CMK (cell line): ENCODE measurements around the gene PADI6.
A peak's percentile ranks its signal among the peaks of the same experiment; 100 is the strongest.
"Not testable (repeated sequence)": the region's sequence is repeated elsewhere in the genome, so short reads cannot be mapped to it uniquely, and the experiment has no call there.

Experiments
- DNase-seq: peaks from one replicate; pipeline ENCODE4 v3.0.0-alpha.2; 2010; ENCODE audit warnings: low read depth

PADI6 gene

GRCh38 chr1:17371896-17372295 lies at the start of gene PADI6:
Gene PADI6, plus strand, starts transcription at chr1:17372196. Its CDS starts 50 bp downstream, at chr1:17372246.
- no peak for DNase-seq

GRCh38 chr1:17328855-17329254 lies 43.1 kb upstream of the PADI6 start:
- DNase-seq: no peak

DNA sequence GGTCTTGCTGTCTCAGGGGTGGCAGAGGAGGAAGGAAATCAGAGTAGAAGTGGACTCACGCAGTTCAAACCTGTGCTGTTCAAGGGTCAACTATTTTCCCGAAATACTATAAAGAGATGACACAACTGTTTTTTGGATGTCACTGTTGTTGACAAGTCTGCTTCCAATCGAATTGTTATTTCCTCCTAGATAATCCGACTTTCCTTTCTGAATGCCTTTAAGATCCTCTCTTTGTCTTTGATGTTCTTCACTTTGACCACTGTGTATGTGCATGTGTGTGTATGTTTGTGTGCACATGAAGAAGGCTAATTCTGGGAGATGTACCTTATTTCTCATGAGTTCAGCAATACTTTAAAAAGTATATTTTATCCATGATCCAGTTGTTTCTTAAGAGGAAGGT lies 42.4 kb upstream of the PADI6 start:
- no peak for DNase-seq

GRCh38 chr1:17330856-17331255 lies 41.1 kb upstream of the PADI6 start:
- DNase-seq: no peak

- DNase-seq: no peak
Measured at GRCh38 chr1:17333081-17333480, 38.9 kb upstream of the PADI6 start.

DNA sequence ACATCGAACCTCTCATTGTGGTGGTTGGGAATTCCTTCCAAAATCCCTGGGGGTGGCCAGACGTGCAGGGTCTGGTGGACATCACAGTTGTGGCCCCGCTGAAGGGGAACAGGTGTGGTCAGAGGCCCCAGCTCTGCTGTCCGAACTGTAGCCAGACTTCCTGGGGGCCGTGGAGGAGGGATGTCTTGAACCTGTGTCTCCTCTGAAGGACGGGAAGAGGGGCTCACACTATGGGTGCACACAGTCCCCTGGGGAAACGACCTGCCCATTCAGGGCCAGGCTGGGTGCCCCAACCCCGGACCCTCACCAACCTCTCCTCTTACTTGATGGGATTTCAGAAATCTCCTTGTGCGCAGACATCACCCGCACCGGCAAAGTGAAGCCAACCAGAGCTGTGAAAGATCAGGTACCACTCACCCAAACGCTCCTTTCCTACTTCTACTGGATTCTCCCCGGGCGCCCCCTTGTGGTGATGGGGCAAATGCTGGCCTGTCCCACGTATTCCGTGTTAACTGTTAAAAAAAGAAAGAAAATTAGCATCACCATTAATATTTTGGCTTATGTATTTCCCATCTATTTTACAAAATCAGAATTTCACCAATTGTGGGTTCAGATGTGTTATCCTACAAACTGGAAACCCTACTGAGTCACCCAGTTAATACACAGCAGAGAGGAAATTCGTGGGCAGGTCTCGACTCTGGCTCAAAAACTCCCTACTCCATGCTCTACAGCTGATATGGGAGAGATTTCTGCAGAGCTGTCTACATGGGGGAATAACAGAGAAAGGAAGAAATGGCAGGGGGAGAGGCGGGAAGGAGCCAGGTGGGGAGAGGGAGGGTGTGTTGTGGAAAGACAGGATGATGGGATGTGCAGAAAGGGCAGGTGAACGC lies 35.9 kb upstream of the PADI6 start:
- DNase-seq: peak; percentile 33

DNA sequence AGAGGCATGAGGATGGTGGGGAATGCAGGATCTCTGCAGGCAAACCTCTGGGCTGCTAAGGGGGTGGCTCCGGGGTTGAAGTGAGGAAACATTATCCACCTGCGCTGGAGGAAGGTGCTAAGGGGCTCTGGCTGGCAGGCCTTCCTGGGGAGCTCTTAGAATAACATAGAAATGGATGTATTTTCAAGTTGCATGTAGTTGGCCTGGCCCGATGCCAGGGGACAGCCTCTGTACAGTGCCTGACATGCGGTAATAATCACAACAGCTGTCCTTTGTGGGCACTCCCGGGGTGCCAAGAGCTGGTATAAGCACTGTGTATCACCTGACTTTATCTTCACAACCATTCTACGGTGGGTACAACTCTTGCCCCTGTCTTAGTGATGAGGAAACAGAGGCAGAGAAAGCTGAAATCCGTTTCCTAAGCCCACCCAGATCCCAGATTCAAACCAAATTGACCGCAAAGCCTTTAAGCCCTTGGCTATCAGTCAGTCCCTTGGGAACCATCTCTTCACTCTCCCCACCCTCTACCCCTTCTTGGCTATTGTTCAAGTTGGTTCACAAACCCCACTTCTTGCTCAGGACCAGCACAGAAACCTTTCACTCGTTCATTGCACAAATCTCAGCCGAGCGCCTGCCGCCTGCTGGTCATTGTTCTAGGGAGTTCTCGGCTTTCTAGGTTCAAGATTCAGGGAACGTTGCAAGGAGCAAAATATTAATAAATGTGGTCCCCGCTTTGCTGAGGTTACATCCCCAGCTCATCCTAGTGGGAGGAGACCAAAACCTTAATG lies 33.1 kb upstream of the PADI6 start:
- DNase-seq: no peak

DNA sequence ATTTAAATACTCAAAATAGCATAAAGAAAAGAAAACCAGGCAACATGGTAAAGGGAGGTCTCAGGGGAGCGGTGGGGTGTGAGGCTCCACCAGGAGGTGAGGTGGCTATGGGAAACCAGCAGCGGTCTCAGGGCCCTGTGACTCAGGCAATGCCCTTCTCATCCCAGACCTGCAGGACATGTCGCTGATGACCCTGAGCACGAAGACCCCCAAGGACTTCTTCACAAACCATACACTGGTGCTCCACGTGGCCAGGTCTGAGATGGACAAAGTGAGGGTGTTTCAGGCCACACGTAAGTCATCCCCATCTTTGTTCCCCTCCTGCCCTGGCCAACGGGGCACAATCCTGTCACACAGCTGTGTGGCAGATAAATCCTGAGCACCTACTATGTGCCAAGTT lies 32.5 kb upstream of the PADI6 start:
- DNase-seq: no peak

GRCh38 chr1:17340358-17340757 lies 31.6 kb upstream of the PADI6 start:
- DNase-seq: no peak

GRCh38 chr1:17342014-17342441 lies 30.0 kb upstream of the PADI6 start:
- no peak for DNase-seq

DNA sequence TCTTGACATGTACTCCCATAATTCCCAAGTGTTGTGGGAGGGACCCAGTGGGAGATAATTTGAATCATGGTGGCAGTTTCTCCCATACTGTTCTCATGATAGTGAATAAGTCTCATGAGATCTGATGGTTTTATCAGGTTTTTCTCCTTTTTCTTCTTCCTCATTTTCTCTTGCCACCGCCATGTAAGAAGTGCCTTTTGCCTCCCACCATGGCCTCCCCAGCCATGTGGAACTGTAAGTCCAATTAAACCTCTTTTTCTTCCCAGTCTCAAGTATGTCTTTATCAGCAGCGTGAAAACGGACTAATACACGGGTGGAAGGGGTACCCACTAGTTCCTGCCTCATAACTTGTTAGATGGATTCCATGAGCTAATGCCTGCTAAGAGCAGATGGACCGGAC lies 26.5 kb upstream of the PADI6 start:
- DNase-seq: not testable (repeated sequence)

DNA sequence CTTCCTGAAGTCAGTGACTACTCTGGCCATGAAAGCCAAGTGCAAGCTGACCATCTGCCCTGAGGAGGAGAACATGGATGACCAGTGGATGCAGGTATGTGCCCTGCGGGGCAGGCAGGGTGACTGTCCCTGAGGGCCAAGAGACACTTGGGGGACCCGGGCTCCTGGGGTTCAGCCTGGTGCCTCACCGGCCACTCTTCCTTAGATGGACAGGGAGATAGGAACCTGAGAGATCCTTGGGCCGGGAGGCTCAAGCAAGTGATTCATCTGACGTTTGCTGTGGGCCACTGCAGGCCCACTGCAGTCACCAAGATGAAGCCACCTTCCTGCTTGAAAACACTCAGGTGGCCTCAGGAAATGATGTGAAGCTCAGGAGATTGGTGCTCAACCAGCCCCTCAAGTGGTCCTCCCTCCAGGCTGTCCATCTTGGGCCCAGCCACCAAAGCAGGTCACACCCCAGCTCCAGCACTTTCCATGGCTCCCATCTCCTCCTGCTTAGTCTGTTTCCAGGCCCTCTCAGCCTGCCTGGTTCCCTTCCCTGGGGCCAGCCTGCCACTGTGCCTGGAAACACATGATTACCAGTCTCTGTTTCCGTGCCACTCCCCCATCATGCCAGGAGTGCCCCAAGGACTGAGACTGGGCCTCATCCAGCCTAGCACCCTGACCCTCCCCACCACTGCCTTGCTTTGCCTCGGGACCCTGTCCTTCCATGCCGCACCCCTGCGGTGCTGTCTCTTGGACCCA lies 25.8 kb upstream of the PADI6 start:
- DNase-seq: no peak

DNA sequence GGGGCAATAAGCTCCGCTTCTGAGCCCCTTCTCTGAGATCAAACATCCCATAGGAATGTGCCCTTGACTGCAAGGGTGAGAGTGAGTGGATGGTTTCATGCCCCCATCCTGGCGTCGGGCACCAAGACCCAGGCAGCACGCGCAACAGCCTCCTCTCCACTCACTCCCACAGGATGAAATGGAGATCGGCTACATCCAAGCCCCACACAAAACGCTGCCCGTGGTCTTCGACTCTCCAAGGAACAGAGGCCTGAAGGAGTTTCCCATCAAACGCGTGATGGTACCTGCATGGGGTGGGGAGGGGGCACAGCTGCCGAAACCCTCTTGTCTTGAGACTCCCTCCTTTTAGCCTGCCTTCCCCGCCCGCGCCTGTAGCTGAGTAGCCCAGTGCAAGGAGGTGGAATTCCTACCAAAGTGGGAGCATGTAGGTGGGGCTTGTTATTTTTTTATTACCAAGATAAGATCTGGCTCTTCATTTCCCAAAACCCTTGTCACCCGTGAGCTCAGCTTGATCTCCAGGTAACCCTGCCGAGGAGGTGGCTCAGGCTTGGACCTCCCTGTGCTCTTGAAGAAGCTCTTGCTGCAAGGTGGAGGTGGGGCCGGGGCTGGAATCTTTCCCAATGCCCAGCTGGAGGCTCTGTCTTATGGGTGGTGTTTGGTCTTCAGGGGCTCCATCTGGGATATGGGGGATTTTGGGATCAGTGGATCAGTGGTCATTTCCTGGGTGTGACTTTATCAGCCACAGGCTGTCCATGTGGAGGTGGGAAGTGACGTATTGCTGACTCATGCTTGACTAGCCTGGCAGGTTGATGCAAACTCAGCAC lies 24.0 kb upstream of the PADI6 start:
- no peak for DNase-seq

DNA sequence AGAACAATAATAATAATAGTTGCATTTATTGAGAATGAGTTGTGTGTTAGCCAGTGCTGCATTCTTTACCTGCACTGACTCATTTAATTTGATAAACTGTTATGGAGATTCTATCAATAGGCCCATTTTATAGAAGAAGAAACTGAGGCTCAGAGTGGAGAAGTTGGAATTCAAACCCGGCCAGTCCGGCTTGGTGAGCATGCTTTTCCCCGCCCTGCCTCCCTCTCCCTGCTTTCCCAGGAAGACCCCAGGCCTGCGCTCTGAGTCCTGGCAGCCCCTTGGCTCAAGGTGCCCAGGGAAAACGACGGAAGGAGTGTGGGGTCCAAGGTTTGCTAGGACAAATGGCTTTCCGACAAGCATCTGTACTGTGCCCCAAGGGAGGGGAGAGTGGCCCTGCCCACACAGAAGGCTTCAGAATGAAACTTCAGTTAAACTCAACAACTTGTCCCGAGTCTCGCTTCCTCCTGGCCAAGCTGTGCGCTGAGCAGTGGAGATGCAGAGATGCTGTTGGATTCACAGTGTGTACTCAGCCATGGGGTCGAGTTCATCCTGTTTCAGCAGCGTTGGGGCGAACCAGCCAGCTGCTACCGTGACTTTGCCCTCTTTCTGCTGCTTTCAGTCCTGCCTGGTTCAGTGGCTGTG lies 23.3 kb upstream of the PADI6 start:
- DNase-seq: no peak

DNA sequence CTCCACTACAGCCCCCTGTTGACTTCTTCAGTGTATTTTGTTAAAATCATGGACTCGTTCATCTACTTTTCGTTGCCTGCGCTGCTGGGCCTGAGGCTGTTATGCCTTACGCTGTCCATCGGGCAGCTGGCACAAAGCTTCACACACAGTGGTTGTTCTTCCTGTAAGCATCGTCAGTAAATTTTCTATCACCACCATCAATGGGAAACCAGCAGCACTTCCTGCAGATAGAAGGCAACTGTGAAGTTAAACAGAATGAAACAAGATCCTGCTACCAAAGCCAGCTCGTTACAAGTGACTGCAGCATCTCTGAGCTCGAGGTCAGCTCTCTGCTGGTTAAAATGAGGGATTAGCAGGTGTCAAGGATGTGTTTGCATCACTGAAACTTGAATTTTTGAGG lies 21.9 kb upstream of the PADI6 start:
- DNase-seq: peak; percentile 54

- no peak for DNase-seq
Measured at GRCh38 chr1:17350928-17351446, 21.0 kb upstream of the PADI6 start.

DNA sequence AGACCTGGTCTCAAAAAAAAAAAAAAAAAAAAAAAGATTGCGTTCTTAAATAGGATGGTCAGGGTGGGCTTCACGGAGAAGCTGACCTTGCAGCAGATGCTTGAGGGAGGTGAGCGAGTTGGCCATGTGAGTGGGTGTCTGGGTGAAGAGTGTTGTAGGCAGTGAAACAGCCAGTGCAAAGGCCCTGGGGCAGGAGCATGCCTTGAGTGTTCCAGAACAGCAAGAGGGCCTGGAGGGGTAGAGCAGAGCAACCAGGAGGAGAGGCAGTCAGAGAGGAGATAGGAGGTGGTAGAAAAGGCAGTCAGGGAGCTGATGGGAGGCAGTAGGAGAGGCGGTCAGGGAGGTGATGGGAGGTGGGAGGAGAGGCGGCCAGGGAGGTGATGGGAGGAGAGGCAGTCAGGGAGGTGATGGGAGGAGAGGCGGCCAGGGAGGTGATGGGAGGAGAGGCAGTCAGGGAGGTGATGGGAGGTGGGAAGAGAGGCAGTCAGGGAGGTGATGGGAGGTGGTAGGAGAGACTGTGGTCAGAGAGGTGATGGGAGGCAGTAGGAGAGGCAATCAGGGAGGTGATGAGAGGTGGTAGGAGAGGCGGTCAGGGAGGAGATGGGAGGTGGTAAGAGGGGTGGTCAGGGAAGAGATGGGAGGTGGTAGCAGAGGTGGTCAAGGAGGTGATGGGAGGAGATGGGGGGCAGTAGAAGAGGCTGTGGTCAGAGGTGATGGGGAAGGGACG lies 20.2 kb upstream of the PADI6 start:
- no peak for DNase-seq

GRCh38 chr1:17352419-17352909 lies 19.5 kb upstream of the PADI6 start:
- DNase-seq: no peak

- DNase-seq: no peak
Measured at GRCh38 chr1:17355898-17356297, 16.1 kb upstream of the PADI6 start.
